Transverse colon (tissue), 3 donors: ENCODE results near the gene CACNA1I.

Source experiments
- EP300 ChIP-seq: sonication (generic); formaldehyde crosslinking; IDR thresholded peaks from one replicate; pipeline ENCODE4 v1.6.1; 2017; ENCODE audit warnings: antibody characterized with exemption, low read depth
- POLR2A ChIP-seq: fragments of 450-650 bp; IDR thresholded peaks from one replicate; pipeline ENCODE4 v1.6.1; 2016; ENCODE audit warnings: antibody characterized with exemption, mild to moderate bottlenecking, moderate library complexity
- TF ChIP-seq, protein P1 (sequence below), 5 experiments: fragments of 200-600 bp in 3 of 5; fragments of 450-650 bp in 2 of 5; sonication (generic) in 3 of 5; IDR thresholded peaks; 1 replicate in 2 of 5; 2 replicates in 3 of 5; pipeline ENCODE4 v1.5.1; 2016 to 2017; ENCODE audit warnings: antibody characterized with exemption in 5 of 5, inconsistent platforms in 3 of 5, mild to moderate bottlenecking in 2 of 5, moderate library complexity in 1 of 5

DNA sequence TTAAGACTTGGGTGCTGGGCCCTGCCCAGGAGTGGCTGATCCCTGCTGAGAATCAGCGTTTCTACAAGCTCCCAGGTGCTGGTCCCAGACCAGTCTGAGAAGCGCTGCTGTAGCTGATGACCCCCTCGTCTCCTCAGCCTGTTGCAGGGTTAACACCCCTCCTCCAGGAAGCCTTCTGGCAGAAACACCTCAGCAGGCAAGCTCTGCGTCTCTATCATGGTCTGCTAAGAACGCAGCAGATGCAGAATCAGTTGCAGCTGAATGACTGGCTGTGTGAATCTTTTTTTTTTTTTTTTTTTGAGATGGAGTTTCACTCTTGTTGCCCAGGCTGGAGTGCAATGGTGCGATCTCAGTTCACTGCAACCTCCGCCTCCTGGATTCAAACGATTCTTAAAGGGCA, 132.5 kb downstream of the CACNA1I start:
- TF ChIP-seq, protein P1, sequence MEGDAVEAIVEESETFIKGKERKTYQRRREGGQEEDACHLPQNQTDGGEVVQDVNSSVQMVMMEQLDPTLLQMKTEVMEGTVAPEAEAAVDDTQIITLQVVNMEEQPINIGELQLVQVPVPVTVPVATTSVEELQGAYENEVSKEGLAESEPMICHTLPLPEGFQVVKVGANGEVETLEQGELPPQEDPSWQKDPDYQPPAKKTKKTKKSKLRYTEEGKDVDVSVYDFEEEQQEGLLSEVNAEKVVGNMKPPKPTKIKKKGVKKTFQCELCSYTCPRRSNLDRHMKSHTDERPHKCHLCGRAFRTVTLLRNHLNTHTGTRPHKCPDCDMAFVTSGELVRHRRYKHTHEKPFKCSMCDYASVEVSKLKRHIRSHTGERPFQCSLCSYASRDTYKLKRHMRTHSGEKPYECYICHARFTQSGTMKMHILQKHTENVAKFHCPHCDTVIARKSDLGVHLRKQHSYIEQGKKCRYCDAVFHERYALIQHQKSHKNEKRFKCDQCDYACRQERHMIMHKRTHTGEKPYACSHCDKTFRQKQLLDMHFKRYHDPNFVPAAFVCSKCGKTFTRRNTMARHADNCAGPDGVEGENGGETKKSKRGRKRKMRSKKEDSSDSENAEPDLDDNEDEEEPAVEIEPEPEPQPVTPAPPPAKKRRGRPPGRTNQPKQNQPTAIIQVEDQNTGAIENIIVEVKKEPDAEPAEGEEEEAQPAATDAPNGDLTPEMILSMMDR (IDR thresholded peaks at IDR 0.05), result no peak
- no peak for TF ChIP-seq POLR2A
- no peak for TF ChIP-seq EP300
